ENCODE results near the gene ZNF691.
"Not testable (repeated sequence)": the region's sequence is repeated elsewhere in the genome, so short reads cannot be mapped to it uniquely, and the experiment has no call there.

Gene ZNF691

GRCh38 chr1:42832641-42833240, 13.7 kb upstream of the ZNF691 start:
- DNase-seq (ENCODE audit: low read depth) = no peak

GRCh38 chr1:42833981-42834380, 12.4 kb upstream of the ZNF691 start:
- no peak for DNase-seq (ENCODE audit: low read depth)

- DNase-seq (ENCODE audit: low read depth) = no peak
These were observed 11.6 kb upstream of the ZNF691 start for GRCh38 chr1:42834803-42835202.

GRCh38 chr1:42835422-42835821, 11.0 kb upstream of the ZNF691 start:
- DNase-seq (ENCODE audit: low read depth) = no peak

- no peak for DNase-seq (ENCODE audit: low read depth)
These were observed 8.7 kb upstream of the ZNF691 start for GRCh38 chr1:42837709-42838108.

GRCh38 chr1:42838482-42839190, 7.8 kb upstream of the ZNF691 start:
- no peak for DNase-seq (ENCODE audit: low read depth)

GRCh38 chr1:42841010-42841409, 5.4 kb upstream of the ZNF691 start:
- no peak for DNase-seq (ENCODE audit: low read depth)

- DNase-seq (ENCODE audit: low read depth) = no peak
These were observed 4.8 kb upstream of the ZNF691 start for GRCh38 chr1:42841440-42842147.

GRCh38 chr1:42844592-42845140, 1.7 kb upstream of the ZNF691 start:
- DNase-seq (ENCODE audit: low read depth) = peak; percentile 60

- no peak for DNase-seq (ENCODE audit: low read depth)
These were observed 1.2 kb upstream of the ZNF691 start for GRCh38 chr1:42845193-42845592.

- no peak for DNase-seq (ENCODE audit: low read depth)
These were observed 552 bp upstream of the ZNF691 start for GRCh38 chr1:42845866-42846256.

GRCh38 chr1:42847111-42847595, 740 bp downstream of the ZNF691 start:
- no peak for DNase-seq (ENCODE audit: low read depth)

GRCh38 chr1:42847721-42848460, 1.5 kb downstream of the ZNF691 start:
- no peak for DNase-seq (ENCODE audit: low read depth)

- no peak for DNase-seq (ENCODE audit: low read depth)
These were observed 2.6 kb downstream of the ZNF691 start for GRCh38 chr1:42848823-42849537.

GRCh38 chr1:42849944-42850343, 3.5 kb downstream of the ZNF691 start:
- DNase-seq (ENCODE audit: low read depth) = no peak

GRCh38 chr1:42851420-42851819, 5.0 kb downstream of the ZNF691 start:
- no peak for DNase-seq (ENCODE audit: low read depth)

- DNase-seq (ENCODE audit: low read depth) = no peak
These were observed 5.7 kb downstream of the ZNF691 start for GRCh38 chr1:42851960-42852607.

- no peak for DNase-seq (ENCODE audit: low read depth)
These were observed 6.2 kb downstream of the ZNF691 start for GRCh38 chr1:42852608-42852980.

- no peak for DNase-seq (ENCODE audit: low read depth)
These were observed 6.9 kb downstream of the ZNF691 start for GRCh38 chr1:42853116-42853884.

GRCh38 chr1:42856554-42856953, 10.1 kb downstream of the ZNF691 start:
- DNase-seq (ENCODE audit: low read depth) = not testable (repeated sequence)
